GM10248 (cell line): Measurements from ENCODE around the gene C2orf81.
"Not testable (repeated sequence)": the region's sequence is repeated elsewhere in the genome, so short reads cannot be mapped to it uniquely, and the experiment has no call there.

Experiments used
- CTCF ChIA-PET: fragments of 300-600 bp; sonication (Branson Sonifier 250); formaldehyde crosslinking; extraction: SDS; loops from one replicate; lab custom pipeline; 2021; ENCODE audit warnings: antibody characterized with exemption; lab: Yijun Ruan, JAX
- POLR2A ChIA-PET: fragments of 350-650 bp; sonication (Branson Sonifier 250); formaldehyde crosslinking; extraction: SDS; loops from one replicate; lab custom pipeline; 2020; ENCODE audit warnings: antibody characterized with exemption; lab: Yijun Ruan, JAX
- DNase-seq: peaks from one replicate; pipeline ENCODE4 v3.0.0; 2012; ENCODE audit errors: extremely low spot score
- TF ChIP-seq, protein P1 (sequence below): IDR thresholded peaks from 2 replicates; pipeline ENCODE4 v1.5.1; 2012; ENCODE audit warnings: mild to moderate bottlenecking, low read depth; ENCODE audit errors: extremely low read depth, missing control alignments, control extremely low read depth

The C2orf81 gene

GRCh38 chr2:74423231-74424095, 2.0 kb upstream of the C2orf81 start:
- POLR2A ChIA-PET, result no interaction called here
- TF ChIP-seq, protein P1, sequence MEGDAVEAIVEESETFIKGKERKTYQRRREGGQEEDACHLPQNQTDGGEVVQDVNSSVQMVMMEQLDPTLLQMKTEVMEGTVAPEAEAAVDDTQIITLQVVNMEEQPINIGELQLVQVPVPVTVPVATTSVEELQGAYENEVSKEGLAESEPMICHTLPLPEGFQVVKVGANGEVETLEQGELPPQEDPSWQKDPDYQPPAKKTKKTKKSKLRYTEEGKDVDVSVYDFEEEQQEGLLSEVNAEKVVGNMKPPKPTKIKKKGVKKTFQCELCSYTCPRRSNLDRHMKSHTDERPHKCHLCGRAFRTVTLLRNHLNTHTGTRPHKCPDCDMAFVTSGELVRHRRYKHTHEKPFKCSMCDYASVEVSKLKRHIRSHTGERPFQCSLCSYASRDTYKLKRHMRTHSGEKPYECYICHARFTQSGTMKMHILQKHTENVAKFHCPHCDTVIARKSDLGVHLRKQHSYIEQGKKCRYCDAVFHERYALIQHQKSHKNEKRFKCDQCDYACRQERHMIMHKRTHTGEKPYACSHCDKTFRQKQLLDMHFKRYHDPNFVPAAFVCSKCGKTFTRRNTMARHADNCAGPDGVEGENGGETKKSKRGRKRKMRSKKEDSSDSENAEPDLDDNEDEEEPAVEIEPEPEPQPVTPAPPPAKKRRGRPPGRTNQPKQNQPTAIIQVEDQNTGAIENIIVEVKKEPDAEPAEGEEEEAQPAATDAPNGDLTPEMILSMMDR, result no peak
- CTCF ChIA-PET, result interaction anchor here (0.7 to 2.9 kb wide), 3 partner anchors 17 to 32 kb away, joined by 3 to 9 read pairs (median 4); no protein-coding TSS in a partner anchor

GRCh38 chr2:74420443-74421103, 846 bp downstream of the C2orf81 start:
- DNase-seq, result not testable (repeated sequence)
- ChIA-PET POLR2A (interaction anchor here (0.6 kb wide), 1 partner anchor 45 kb away, joined by 3 read pairs; the partner anchor contains the start of gene MOGS), CTCF (interaction anchor here (0.9 to 2.1 kb wide), 6 partner anchors 11 to 171 kb away, joined by 3 to 9 read pairs (median 4); no protein-coding TSS in a partner anchor)

More at GRCh38 chr2:74423231-74424095, 2.0 kb upstream of the C2orf81 start:
- no peak for DNase-seq

GRCh38 chr2:74420006-74420405, 1.4 kb downstream of the C2orf81 start:
- ChIA-PET POLR2A (no interaction called here), CTCF (interaction anchor here (1.3 to 2.1 kb wide), 4 partner anchors 19 to 168 kb away, joined by 4 to 9 read pairs (median 4); no protein-coding TSS in a partner anchor)
- TF ChIP-seq, protein P1, result no peak
- DNase-seq, result no peak

DNA sequence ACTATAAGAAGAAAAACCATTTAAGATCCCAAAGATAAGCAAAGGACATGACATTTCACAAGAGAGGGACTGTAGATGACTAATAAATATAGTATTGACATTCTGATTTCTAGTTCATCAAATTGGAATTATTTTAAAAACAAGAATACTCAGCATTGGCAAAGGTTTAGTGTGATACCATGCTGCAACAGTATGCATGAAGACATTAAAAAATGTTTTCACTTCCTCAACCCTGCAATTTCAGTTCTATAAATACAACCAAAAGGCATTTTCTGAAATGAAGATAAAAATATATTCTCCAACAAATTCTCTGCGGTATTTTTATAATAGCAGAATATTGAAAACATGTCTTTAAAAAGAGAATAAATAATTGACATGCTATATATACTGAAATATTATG, 2.1 kb downstream of the C2orf81 start:
- DNase-seq, result no peak
- TF ChIP-seq, protein P1, result no peak
- POLR2A ChIA-PET, result interaction anchor here (1.5 kb wide), 1 partner anchor 39 kb away, joined by 3 read pairs; the partner anchor contains the start of gene WBP1
- CTCF ChIA-PET, result interaction anchor here (0.9 to 1.5 kb wide), 5 partner anchors 13 to 168 kb away, joined by 3 to 4 read pairs (median 3); no protein-coding TSS in a partner anchor

DNA sequence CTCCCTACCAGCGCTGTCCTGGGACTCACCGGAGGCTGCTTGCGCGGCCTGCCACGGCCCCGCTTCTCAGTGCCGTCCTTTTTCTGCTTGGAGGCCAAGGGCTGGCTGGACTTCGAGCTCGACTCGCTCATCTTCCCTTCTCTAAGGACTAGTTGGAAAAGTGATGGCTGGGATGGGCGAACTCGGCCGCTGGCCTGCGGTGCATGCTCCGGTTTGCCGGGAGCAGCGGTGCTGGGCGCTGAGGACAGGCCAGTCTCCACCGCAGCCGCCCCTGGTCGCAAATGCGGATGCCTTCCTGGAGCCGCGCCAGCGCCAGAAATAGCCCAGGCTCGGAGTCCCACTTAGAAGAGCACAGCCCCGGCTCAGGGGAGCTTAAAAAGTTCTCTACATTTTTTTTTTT, 3.1 kb downstream of the C2orf81 start:
- TF ChIP-seq, protein P1, result no peak
- ChIA-PET CTCF (interaction anchor here (1.0 to 1.6 kb wide), 6 partner anchors 11 to 167 kb away, joined by 3 to 5 read pairs (median 3); no protein-coding TSS in a partner anchor), POLR2A (interaction anchor here (0.6 to 1.5 kb wide), 2 partner anchors 13 to 40 kb away, joined by 3 to 4 read pairs; partner anchors contain the start of gene WBP1)
- no peak for DNase-seq

DNA sequence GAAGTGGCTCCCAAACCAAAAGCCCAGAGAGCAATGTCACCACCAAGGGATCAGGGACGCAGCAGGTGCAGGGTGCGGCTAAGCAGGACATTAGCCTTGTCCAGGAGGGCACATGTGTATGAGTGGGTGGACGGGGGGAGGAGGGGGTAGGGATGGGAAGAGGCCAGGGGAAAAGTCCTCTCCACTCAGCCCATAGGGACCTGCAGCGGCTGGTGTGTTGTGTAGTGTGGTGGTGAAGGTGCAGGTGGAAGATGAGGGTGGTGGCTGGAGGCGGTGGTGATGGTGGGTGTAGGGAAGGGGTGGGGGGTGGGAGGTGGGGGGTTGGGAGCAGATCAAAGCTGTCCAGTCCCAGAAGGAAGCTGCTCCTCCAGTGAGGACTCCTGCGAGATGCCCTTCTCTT, 3.7 kb downstream of the C2orf81 start:
- ChIA-PET POLR2A (interaction anchor here (0.6 kb wide), 1 partner anchor 12 kb away, joined by 4 read pairs; no protein-coding TSS in a partner anchor), CTCF (interaction anchor here (1.1 to 1.6 kb wide), 3 partner anchors 10 to 167 kb away, joined by 3 to 5 read pairs (median 3); no protein-coding TSS in a partner anchor)
- TF ChIP-seq, protein P1, result no peak

More for the DNA sequence above, 3.7 kb downstream of the C2orf81 start:
- no peak for DNase-seq
